ENCODE results near the gene PODXL. TPM values are rescaled to one million over a fixed set of nuclear protein-coding genes. Genes with fewer than 3 reads are reported as not detected.

PODXL gene
- total RNA-seq (2022; extraction: Qiagen RNA extraction) = 30.7 to 45.6 TPM (median 39.2 TPM) in 5 replicates

GRCh38 chr7:131556053-131556908 is at the start of gene PODXL:
PODXL (minus strand) TSS chr7:131556628; CDS start chr7:131556359, 269 bp downstream.

Other genes with a start within 250 kb of the PODXL start
- gene MKLN1, start 228.8 kb downstream of the PODXL start, total RNA-seq (2022; extraction: Qiagen RNA extraction) = 24.8 to 40.0 TPM (median 31.1 TPM) in 5 replicates

Data from A549 treated with Mapracorat at 1 μM for 4 hours (cell line).